HepG2 (cell line): ENCODE results near the gene PITHD1. TPM values are rescaled to one million over a fixed set of nuclear protein-coding genes. Genes with fewer than 3 reads are reported as not detected.

Source experiments
- BCL6 ChIP-seq: IDR thresholded peaks from 2 replicates; pipeline ENCODE4 v1.6.1; 2016; ENCODE audit warnings: missing genetic modification reagents, missing compliant biosample characterization
- KLF15 ChIP-seq: sonication (generic); formaldehyde crosslinking; IDR thresholded peaks from 2 replicates; pipeline ENCODE4 v1.8.1; 2023; ENCODE audit warnings: borderline replicate concordance, mild to moderate bottlenecking, inconsistent platforms, missing genetic modification reagents, mixed read lengths
- MAF1 ChIP-seq: sonication (generic); formaldehyde crosslinking; IDR thresholded peaks from 2 replicates; pipeline ENCODE4 v1.5.0; 2020; ENCODE audit warnings: missing genetic modification reagents, borderline replicate concordance
- POLR2G ChIP-seq: fragments of 200-400 bp; formaldehyde crosslinking; IDR thresholded peaks from 2 replicates; pipeline ENCODE4 v1.6.1; 2018; ENCODE audit warnings: mild to moderate bottlenecking, low read depth, low read length, moderate library complexity
- SKI ChIP-seq: fragments of 450-650 bp; IDR thresholded peaks from one replicate; pipeline ENCODE4 v1.6.1; 2018; ENCODE audit warnings: mild to moderate bottlenecking; ENCODE audit not compliant: partially characterized antibody
- SP1 ChIP-seq, 2 experiments: fragments of 450-650 bp in 1 of 2; sonication (generic) in 1 of 2; formaldehyde crosslinking in 1 of 2; IDR thresholded peaks; 2 replicates each; pipeline versions ENCODE4 v1.4.0 to v1.6.1; 2016 to 2020; ENCODE audit warnings: missing genetic modification reagents in 1 of 2
- ZFP1 ChIP-seq: IDR thresholded peaks from 2 replicates; pipeline ENCODE4 v1.6.1; 2016
- ZNF138 ChIP-seq: sonication (generic); formaldehyde crosslinking; IDR thresholded peaks from 2 replicates; pipeline ENCODE4 v1.5.0; 2020; ENCODE audit warnings: mild to moderate bottlenecking, low read depth, missing genetic modification reagents
- ZNF343 ChIP-seq: sonication (generic); formaldehyde crosslinking; IDR thresholded peaks from 2 replicates; pipeline ENCODE4 v1.4.0; 2020; ENCODE audit warnings: mild to moderate bottlenecking, missing genetic modification reagents
- ZNF547 ChIP-seq: sonication (generic); formaldehyde crosslinking; IDR thresholded peaks from 2 replicates; pipeline ENCODE4 v1.5.1; 2020; ENCODE audit warnings: mild to moderate bottlenecking, missing genetic modification reagents
- ZNF703 ChIP-seq: sonication (generic); formaldehyde crosslinking; IDR thresholded peaks from 2 replicates; pipeline ENCODE4 v1.5.1; 2020; ENCODE audit warnings: missing genetic modification reagents, mild to moderate bottlenecking, moderate library complexity, borderline replicate concordance
- ZNF782 ChIP-seq: sonication (generic); formaldehyde crosslinking; IDR thresholded peaks from 2 replicates; pipeline ENCODE4 v1.4.0; 2020; ENCODE audit warnings: missing genetic modification reagents, mild to moderate bottlenecking, borderline replicate concordance
- ZNF790 ChIP-seq: sonication (generic); formaldehyde crosslinking; IDR thresholded peaks from 2 replicates; pipeline ENCODE4 v1.8.0; 2022; ENCODE audit warnings: missing genetic modification reagents, mild to moderate bottlenecking, borderline replicate concordance
- ZNF839 ChIP-seq: sonication (generic); formaldehyde crosslinking; IDR thresholded peaks from 2 replicates; pipeline ENCODE4 v1.4.0; 2020; ENCODE audit warnings: missing genetic modification reagents, mild to moderate bottlenecking, borderline replicate concordance
- ZNF841 ChIP-seq: sonication (generic); formaldehyde crosslinking; IDR thresholded peaks from 2 replicates; pipeline ENCODE4 v1.8.1; 2023; ENCODE audit warnings: missing genetic modification reagents, borderline replicate concordance
- polyA plus RNA-seq, 8 experiments: library from polyadenylated mRNA; depleted of rRNA in 3 of 8; stranded (reverse) in 7 of 8; unstranded in 1 of 8; fragments of >200 nt; fragmentation: Illumina TruSeq in 4 of 8; extraction: Trizol in 4 of 8; gene quantifications; 2 replicates each; pipeline versions ENCODE4 v1.2.1 to v1.2.3, GENCODE V29; 2011 to 2016; ENCODE audit warnings: low read depth in 4 of 8, missing spikeins in 1 of 8, mixed read lengths in 1 of 8; ENCODE audit not compliant: insufficient read depth in 1 of 8
- total RNA-seq, 5 experiments: library from RNA; depleted of rRNA; stranded (reverse); fragments of >200 nt; fragmentation: Illumina TruSeq; extraction: Trizol; gene quantifications; 2 replicates each; pipeline ENCODE4 v1.2.3, GENCODE V29; 2016; ENCODE audit warnings: low read depth in 1 of 5
- TF ChIP-seq, protein P1 (sequence below): sonication (generic); formaldehyde crosslinking; IDR thresholded peaks from 2 replicates; pipeline ENCODE4 v1.5.0; 2020; ENCODE audit warnings: missing genetic modification reagents
- TF ChIP-seq, protein P2 (sequence below): sonication (generic); formaldehyde crosslinking; IDR thresholded peaks from 2 replicates; pipeline ENCODE4 v1.4.0; 2020; ENCODE audit warnings: missing genetic modification reagents, borderline replicate concordance
- TF ChIP-seq, protein P3 (sequence below): sonication (generic); formaldehyde crosslinking; IDR thresholded peaks from 2 replicates; pipeline ENCODE4 v1.5.0; 2020; ENCODE audit warnings: missing genetic modification reagents
- TF ChIP-seq, protein P4 (sequence below): sonication (generic); formaldehyde crosslinking; IDR thresholded peaks from 2 replicates; pipeline ENCODE4 v1.4.0; 2020; ENCODE audit warnings: mild to moderate bottlenecking, low read depth, missing genetic modification reagents
- TF ChIP-seq, protein P5 (sequence below): fragments of 450-650 bp; IDR thresholded peaks from 2 replicates; pipeline ENCODE4 v1.6.1; 2017; ENCODE audit warnings: mild to moderate bottlenecking

The PITHD1 gene
- total and polyA plus RNA-seq, 2 of the 13 experiments (the other 11 are each of a cell fraction or from before 2014, with no cell fraction given): 28.0 to 37.3 TPM

DNA sequence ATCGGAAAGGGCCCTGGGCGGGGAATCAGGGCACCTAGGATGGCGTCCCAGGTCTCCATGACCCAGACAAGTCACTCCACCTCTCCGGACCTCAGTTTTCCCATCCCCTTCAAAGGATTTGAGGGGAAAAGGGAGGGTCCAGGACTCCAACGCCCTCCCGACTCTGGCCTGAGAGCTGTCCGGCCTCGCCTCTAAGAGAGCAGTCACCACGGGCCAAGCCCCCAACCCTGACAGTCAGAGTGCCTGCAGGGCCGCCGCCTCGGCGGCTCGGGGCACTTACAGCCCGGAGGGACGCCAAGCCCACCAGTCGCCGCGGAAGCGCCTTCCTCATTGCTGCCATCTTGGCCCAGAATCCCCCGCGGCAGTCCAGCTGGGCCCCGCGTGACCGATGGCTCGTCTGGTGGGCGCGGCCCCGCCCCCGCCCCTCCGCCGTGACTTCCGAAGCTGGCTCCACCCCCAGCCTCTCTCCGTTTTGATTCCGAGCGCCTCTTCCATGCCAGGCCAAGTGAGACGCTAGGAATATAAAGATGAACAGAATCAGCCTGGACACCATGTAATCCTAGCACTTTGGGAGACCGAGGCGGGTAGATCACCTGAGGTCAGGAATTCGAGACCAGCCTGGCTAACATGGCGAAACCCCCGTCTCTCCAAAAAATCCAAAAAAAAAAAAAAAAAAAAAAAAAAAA lies 47.0 kb downstream of the PITHD1 start, which contains the start of gene HMGCL (continued):
- TF ChIP-seq ZNF841 (CRISPR knock-in tag) (no peak), ZFP1 (peak; percentile 47), POLR2G (peak; percentile 91), ZNF839 (CRISPR knock-in tag) (0 out of 2 replicates have a peak, but pooled peaks have one; percentile 31), ZNF790 (CRISPR knock-in tag) (no peak), SKI (peak; percentile 18), ZNF547 (CRISPR knock-in tag) (peak; percentile 80), KLF15 (0 out of 2 replicates have a peak, but pooled peaks have one; percentile 71), SP1 (IDR thresholded peaks at IDR 0.05) (no peak), SP1 (CRISPR knock-in tag; IDR thresholded peaks at IDR 0.05) (peak; percentile 77), ZNF343 (peak; percentile 88), BCL6 (CRISPR knock-in tag) (peak; percentile 62), MAF1 (no peak), ZNF703 (CRISPR knock-in tag) (no peak), ZNF138 (CRISPR knock-in tag) (peak; percentile 92), ZNF782 (CRISPR knock-in tag) (0 out of 2 replicates have a peak, but pooled peaks have one; percentile 46)
- TF ChIP-seq, protein P1, sequence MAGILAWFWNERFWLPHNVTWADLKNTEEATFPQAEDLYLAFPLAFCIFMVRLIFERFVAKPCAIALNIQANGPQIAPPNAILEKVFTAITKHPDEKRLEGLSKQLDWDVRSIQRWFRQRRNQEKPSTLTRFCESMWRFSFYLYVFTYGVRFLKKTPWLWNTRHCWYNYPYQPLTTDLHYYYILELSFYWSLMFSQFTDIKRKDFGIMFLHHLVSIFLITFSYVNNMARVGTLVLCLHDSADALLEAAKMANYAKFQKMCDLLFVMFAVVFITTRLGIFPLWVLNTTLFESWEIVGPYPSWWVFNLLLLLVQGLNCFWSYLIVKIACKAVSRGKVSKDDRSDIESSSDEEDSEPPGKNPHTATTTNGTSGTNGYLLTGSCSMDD: peak; percentile 70; the same call in 1 of the 2 replicates
- TF ChIP-seq, protein P2, sequence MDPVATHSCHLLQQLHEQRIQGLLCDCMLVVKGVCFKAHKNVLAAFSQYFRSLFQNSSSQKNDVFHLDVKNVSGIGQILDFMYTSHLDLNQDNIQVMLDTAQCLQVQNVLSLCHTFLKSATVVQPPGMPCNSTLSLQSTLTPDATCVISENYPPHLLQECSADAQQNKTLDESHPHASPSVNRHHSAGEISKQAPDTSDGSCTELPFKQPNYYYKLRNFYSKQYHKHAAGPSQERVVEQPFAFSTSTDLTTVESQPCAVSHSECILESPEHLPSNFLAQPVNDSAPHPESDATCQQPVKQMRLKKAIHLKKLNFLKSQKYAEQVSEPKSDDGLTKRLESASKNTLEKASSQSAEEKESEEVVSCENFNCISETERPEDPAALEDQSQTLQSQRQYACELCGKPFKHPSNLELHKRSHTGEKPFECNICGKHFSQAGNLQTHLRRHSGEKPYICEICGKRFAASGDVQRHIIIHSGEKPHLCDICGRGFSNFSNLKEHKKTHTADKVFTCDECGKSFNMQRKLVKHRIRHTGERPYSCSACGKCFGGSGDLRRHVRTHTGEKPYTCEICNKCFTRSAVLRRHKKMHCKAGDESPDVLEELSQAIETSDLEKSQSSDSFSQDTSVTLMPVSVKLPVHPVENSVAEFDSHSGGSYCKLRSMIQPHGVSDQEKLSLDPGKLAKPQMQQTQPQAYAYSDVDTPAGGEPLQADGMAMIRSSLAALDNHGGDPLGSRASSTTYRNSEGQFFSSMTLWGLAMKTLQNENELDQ (CRISPR knock-in tag): no peak
- TF ChIP-seq, protein P3, sequence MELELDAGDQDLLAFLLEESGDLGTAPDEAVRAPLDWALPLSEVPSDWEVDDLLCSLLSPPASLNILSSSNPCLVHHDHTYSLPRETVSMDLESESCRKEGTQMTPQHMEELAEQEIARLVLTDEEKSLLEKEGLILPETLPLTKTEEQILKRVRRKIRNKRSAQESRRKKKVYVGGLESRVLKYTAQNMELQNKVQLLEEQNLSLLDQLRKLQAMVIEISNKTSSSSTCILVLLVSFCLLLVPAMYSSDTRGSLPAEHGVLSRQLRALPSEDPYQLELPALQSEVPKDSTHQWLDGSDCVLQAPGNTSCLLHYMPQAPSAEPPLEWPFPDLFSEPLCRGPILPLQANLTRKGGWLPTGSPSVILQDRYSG (CRISPR knock-in tag): 0 out of 2 replicates have a peak, but pooled peaks have one; percentile 65
- TF ChIP-seq, protein P4, sequence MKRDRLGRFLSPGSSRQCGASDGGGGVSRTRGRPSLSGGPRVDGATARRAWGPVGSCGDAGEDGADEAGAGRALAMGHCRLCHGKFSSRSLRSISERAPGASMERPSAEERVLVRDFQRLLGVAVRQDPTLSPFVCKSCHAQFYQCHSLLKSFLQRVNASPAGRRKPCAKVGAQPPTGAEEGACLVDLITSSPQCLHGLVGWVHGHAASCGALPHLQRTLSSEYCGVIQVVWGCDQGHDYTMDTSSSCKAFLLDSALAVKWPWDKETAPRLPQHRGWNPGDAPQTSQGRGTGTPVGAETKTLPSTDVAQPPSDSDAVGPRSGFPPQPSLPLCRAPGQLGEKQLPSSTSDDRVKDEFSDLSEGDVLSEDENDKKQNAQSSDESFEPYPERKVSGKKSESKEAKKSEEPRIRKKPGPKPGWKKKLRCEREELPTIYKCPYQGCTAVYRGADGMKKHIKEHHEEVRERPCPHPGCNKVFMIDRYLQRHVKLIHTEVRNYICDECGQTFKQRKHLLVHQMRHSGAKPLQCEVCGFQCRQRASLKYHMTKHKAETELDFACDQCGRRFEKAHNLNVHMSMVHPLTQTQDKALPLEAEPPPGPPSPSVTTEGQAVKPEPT (CRISPR knock-in tag): no peak
- TF ChIP-seq, protein P5, sequence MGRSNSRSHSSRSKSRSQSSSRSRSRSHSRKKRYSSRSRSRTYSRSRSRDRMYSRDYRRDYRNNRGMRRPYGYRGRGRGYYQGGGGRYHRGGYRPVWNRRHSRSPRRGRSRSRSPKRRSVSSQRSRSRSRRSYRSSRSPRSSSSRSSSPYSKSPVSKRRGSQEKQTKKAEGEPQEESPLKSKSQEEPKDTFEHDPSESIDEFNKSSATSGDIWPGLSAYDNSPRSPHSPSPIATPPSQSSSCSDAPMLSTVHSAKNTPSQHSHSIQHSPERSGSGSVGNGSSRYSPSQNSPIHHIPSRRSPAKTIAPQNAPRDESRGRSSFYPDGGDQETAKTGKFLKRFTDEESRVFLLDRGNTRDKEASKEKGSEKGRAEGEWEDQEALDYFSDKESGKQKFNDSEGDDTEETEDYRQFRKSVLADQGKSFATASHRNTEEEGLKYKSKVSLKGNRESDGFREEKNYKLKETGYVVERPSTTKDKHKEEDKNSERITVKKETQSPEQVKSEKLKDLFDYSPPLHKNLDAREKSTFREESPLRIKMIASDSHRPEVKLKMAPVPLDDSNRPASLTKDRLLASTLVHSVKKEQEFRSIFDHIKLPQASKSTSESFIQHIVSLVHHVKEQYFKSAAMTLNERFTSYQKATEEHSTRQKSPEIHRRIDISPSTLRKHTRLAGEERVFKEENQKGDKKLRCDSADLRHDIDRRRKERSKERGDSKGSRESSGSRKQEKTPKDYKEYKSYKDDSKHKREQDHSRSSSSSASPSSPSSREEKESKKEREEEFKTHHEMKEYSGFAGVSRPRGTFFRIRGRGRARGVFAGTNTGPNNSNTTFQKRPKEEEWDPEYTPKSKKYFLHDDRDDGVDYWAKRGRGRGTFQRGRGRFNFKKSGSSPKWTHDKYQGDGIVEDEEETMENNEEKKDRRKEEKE: no peak
